HG03575 (cell line): ENCODE data around the gene NKX3-2.

Experiments
- ATAC-seq: cut with Tn5 transposase; IDR thresholded peaks from one replicate; pipeline ENCODE4 v1.9.1; 2021; ENCODE audit not compliant: unreplicated experiment, insufficient number of reproducible peaks, low FRiP score; ENCODE audit errors: extremely low read depth

Gene NKX3-2

DNA sequence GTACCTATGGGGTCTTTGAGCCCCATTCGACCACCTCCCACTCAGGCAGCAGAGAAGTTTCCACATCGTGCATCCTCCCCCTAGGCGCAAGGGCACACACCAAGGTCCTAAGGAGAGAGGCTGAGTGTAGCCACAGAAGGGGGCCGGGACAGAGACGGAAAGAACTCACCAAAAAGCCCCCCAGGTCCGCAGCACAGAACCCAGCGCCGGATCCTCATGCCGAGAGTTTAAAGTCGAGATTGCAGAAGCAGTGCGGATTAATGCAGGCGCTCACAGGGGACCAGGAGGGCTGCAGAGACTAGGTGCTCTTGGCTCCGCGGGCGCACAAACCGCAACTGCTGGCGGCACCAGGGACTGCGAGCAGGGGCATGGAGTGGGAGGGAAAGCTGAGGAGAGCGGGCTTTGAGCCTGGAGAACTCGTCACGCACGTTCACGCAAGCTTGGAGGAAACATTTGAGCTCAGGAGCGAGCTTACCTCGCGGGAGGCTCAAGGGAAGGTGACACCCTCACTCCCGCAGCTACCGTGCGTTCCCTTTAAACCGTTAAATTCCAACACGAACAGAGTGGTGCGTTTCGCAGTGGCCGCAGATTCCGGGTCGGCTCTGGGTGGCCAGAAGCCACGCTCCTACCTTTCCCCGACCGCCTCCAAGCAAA is 8.5 kb downstream of the NKX3-2 start:
- no peak for ATAC-seq

GRCh38 chr4:13535118-13535517 is 9.2 kb downstream of the NKX3-2 start:
- ATAC-seq, result no peak

DNA sequence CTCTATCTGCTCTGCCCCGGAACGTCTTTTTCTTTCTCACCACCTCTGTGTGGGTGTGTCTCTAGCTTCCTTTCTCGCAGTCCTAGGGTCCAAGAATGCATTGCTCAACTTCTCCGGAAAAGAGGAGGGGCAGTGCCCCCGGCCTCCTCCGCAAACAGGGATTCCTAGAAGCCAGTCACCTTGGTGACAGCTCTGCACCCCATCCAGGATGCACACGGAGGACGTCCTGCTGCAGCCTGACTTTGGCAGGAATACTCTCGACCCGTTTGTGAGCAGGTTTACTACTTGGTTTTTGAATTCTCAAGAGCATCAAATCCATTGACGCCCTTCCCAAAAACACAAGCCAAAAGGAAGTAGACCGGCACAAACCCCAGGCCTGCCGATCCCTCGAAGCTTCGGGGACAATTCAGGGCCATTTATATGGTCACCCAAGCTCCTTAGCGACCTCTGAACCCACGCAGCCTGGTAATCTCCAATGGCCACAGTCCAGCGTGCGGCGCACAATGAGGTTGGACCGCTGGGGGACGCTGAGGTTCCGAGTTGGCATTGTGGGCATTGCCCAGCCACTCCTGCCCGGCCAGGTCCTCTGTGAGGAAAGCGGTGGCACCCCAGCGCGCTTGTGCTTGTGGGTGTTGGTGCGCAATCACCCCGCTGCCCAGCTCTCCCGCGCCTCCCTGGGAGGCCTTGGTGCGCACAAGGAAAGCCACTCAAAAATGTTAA is 9.8 kb downstream of the NKX3-2 start:
- ATAC-seq, result no peak

GRCh38 chr4:13533670-13534343 is 10.5 kb downstream of the NKX3-2 start:
- no peak for ATAC-seq

DNA sequence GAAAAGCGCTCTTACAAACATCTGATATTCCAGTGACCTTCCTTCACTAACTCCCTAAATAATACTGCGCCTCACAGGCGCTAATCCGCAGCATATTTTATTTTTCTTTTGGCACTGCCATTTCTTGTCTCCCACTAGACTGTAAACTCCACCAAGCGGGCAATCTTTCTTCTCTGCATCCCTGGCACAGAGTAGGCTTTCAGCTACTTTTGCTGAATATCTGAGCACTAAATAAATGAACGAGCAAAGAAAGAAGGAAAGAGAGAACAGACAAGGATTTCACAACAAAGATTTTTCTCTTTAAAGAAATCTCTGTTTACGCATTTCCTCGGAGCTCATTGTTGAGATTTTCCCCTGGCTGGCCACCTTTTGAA is 12.7 kb downstream of the NKX3-2 start:
- no peak for ATAC-seq

GRCh38 chr4:13530823-13531624 is 13.3 kb downstream of the NKX3-2 start:
- ATAC-seq, result no peak

GRCh38 chr4:13529128-13529919 is 15.0 kb downstream of the NKX3-2 start:
- no peak for ATAC-seq

DNA sequence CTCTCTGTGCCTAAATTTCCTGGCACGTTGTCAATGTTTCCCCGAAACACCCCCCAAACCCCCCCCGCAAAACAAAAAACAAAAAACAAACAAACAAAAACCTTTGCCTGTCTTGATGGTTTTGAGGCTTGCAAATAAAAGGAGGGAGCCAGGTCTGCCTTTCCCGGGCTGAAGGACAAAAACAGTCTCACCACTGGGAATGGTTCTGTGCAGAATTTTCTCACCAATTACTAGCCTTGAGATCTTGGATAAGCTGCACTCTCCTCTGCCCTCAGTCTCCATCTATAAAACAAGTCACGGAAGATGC is 15.5 kb downstream of the NKX3-2 start:
- ATAC-seq, result no peak

DNA sequence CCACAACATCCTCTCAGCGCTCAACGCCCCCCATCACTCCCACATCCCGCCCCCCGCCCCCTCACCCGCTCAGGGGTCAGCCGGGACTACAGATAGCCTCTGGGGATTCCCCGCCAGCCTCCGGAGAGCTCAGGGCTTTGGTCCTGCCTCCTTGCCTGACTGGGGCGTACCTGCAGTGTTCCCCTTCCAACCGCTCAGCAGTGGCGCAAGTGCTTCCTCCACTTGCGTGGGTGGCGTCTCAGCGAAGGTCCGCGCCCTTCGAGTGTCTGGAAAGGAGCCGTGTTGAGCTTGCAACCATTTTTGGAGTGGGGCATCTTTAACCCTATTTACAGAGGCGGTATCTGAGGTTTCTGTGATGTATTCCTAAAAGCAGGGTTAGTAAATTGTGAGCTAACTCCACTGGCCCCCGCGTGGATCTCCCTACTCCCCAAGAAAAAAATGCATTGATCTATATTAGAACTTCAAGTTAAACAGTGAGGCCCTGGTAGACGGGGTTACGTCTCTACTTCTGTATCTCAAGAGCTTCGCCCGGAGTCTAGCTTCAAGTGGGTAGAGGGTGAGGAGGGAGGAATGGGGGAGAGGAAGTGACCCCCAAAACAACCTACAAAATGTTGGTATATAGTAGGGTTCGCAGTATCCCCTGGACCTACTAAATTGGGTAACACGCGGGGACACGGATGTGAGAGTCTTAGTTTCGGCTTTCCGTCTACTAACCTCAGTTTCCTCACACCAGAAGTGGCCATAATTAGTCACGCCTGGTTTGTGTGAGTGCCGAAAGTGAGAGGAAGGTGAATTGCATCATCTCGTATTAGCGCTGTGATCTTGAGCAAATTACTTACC is 16.1 kb downstream of the NKX3-2 start:
- ATAC-seq, result peak; percentile 69

- ATAC-seq, result no peak
These were observed 16.9 kb downstream of the NKX3-2 start for GRCh38 chr4:13527192-13527980.

GRCh38 chr4:13526658-13527057 is 17.6 kb downstream of the NKX3-2 start:
- no peak for ATAC-seq

- no peak for ATAC-seq
These were observed 18.6 kb downstream of the NKX3-2 start for GRCh38 chr4:13525606-13526281.

GRCh38 chr4:13524504-13525243 is 19.6 kb downstream of the NKX3-2 start:
- no peak for ATAC-seq

GRCh38 chr4:13523591-13524503 is 20.5 kb downstream of the NKX3-2 start:
- no peak for ATAC-seq

- ATAC-seq, result no peak
These were observed 21.2 kb downstream of the NKX3-2 start for GRCh38 chr4:13523105-13523477.
